SK-N-SH (cell line): ENCODE results near the gene ISOC2. TPM values are rescaled to one million over a fixed set of nuclear protein-coding genes. Genes with fewer than 3 reads are reported as not detected.

Experiments used
- CTCF ChIA-PET: fragments of 300-600, 350-600 bp; formaldehyde crosslinking; extraction: SDS; loops from one replicate; lab custom pipeline; 2021; lab: Yijun Ruan, JAX
- POLR2A ChIA-PET: fragments of 350-600 bp; sonication (Branson Sonifier 250); formaldehyde crosslinking; extraction: SDS; loops from one replicate; lab custom pipeline; 2020; ENCODE audit warnings: antibody characterized with exemption, inconsistent platforms; lab: Yijun Ruan, JAX
- DNase-seq: peaks from one replicate; pipeline ENCODE4 v3.0.0; 2012
- H2AFZ ChIP-seq: fragments of 200-600 bp; sonication (generic); 2 replicates; pipeline ENCODE4 v1.8.1; 2016; ENCODE audit warnings: antibody characterized with exemption, mild to moderate bottlenecking, low read depth
- H3F3A ChIP-seq: fragments of 200-600 bp; sonication (generic); replicated peaks from 2 replicates; pipeline ENCODE3; 2016; ENCODE audit warnings: antibody characterized with exemption, mild to moderate bottlenecking; ENCODE audit not compliant: insufficient read depth
- H3K27ac ChIP-seq, 2 experiments: fragments of 200-500 bp in 1 of 2; fragments of 200-600 bp in 1 of 2; sonication (Bioruptor generic) in 1 of 2; sonication (generic), shearing (Covaris generic) in 1 of 2; 2 replicates each; pipeline versions ENCODE4 v1.5.1 to v1.6.1; 2014 to 2016; ENCODE audit warnings: low read depth in 2 of 2, inconsistent platforms in 1 of 2, low read length in 1 of 2, mild to moderate bottlenecking in 1 of 2, mixed read lengths in 1 of 2
- H3K27me3 ChIP-seq: fragments of 200-600 bp; sonication (generic), shearing (Covaris generic); 2 replicates; pipeline ENCODE4 v1.6.1; 2016; ENCODE audit warnings: mixed run types; ENCODE audit not compliant: insufficient read depth
- H3K36me3 ChIP-seq, 2 experiments: fragments of 200-500 bp in 1 of 2; fragments of 200-600 bp in 1 of 2; sonication (Bioruptor generic) in 1 of 2; sonication (generic) in 1 of 2; replicated peaks in 1 of 2; 2 replicates each; pipeline versions ENCODE3 to v1.5.1; 2014 to 2016; ENCODE audit warnings: low read length in 1 of 2, mild to moderate bottlenecking in 1 of 2; ENCODE audit not compliant: insufficient read depth in 2 of 2, control insufficient read depth in 1 of 2
- H3K4me1 ChIP-seq, 2 experiments: fragments of 200-500 bp in 1 of 2; fragments of 200-600 bp in 1 of 2; sonication (Bioruptor generic) in 1 of 2; sonication (generic), shearing (Covaris generic) in 1 of 2; 2 replicates each; pipeline versions ENCODE4 v1.5.1 to v1.6.1; 2014 to 2016; ENCODE audit warnings: low read depth in 1 of 2, low read length in 1 of 2, mixed run types in 1 of 2; ENCODE audit not compliant: insufficient read depth in 2 of 2, control insufficient read depth in 1 of 2
- H3K4me2 ChIP-seq: fragments of 200-600 bp; sonication (generic), shearing (Covaris generic); 2 replicates; pipeline ENCODE4 v1.6.1; 2017; ENCODE audit warnings: mixed run types
- H3K4me3 ChIP-seq, 2 experiments: fragments of 200-500 bp in 1 of 2; fragments of 200-600 bp in 1 of 2; sonication (Bioruptor generic) in 1 of 2; sonication (generic), shearing (Covaris generic) in 1 of 2; 2 replicates each; pipeline versions ENCODE4 v1.5.1 to v1.8.1; 2014 to 2016; ENCODE audit warnings: low read depth in 2 of 2, inconsistent platforms in 1 of 2, low read length in 1 of 2, mild to moderate bottlenecking in 1 of 2, mixed read lengths in 1 of 2, moderate library complexity in 1 of 2
- H3K79me2 ChIP-seq: fragments of 200-600 bp; sonication (generic); 2 replicates; pipeline ENCODE4 v1.8.1; 2017; ENCODE audit warnings: mild to moderate bottlenecking; ENCODE audit not compliant: insufficient read depth
- H3K9ac ChIP-seq: fragments of 200-600 bp; sonication (generic); 2 replicates; pipeline ENCODE4 v1.6.1; 2017; ENCODE audit warnings: mixed run types
- H3K9me2 ChIP-seq: fragments of 200-600 bp; sonication (generic); 2 replicates; pipeline ENCODE4 v1.6.1; 2017; ENCODE audit warnings: mixed run types
- H3K9me3 ChIP-seq: fragments of 200-600 bp; sonication (generic); 2 replicates; pipeline ENCODE4 v1.6.1; 2017; ENCODE audit warnings: mixed run types, mild to moderate bottlenecking, moderate library complexity
- H4K20me1 ChIP-seq: fragments of 200-600 bp; sonication (generic); 2 replicates; pipeline ENCODE4 v1.6.1; 2017; ENCODE audit warnings: mild to moderate bottlenecking, mixed run types; ENCODE audit not compliant: insufficient read depth
- CTCF ChIP-seq: fragments of 200-600 bp; sonication (generic); IDR thresholded peaks from 2 replicates; pipeline ENCODE4 v1.6.1; 2017; ENCODE audit warnings: antibody characterized with exemption, mild to moderate bottlenecking, moderate library complexity
- ELF1 ChIP-seq: IDR thresholded peaks from 2 replicates; pipeline ENCODE4 v1.4.0; 2012
- EP300 ChIP-seq, 2 experiments: IDR thresholded peaks; 2 replicates each; pipeline versions ENCODE4 v1.4.0 to v1.6.1; 2012; ENCODE audit warnings: borderline replicate concordance in 1 of 2, low read depth in 1 of 2, low read length in 1 of 2
- EZH2phosphoT487 ChIP-seq: fragments of 200-600 bp; sonication (generic); IDR thresholded peaks from 2 replicates; pipeline ENCODE4 v1.6.1; 2017; ENCODE audit warnings: low read depth, mixed run types, mild to moderate bottlenecking, antibody characterized with exemption, moderate library complexity, borderline replicate concordance
- FOXJ3 ChIP-seq: sonication (generic); formaldehyde crosslinking; IDR thresholded peaks from 2 replicates; pipeline ENCODE4 v1.5.1; 2020; ENCODE audit warnings: mild to moderate bottlenecking, missing genetic modification reagents
- FOXM1 ChIP-seq: IDR thresholded peaks from 2 replicates; pipeline ENCODE4 v1.4.0; 2012; ENCODE audit warnings: low read depth, mild to moderate bottlenecking
- GABPA ChIP-seq: IDR thresholded peaks from 2 replicates; pipeline ENCODE4 v1.4.0; 2012; ENCODE audit warnings: low read depth, mild to moderate bottlenecking
- GATA2 ChIP-seq: sonication (generic); formaldehyde crosslinking; IDR thresholded peaks from 2 replicates; pipeline ENCODE4 v1.5.0; 2020; ENCODE audit warnings: mild to moderate bottlenecking, missing genetic modification reagents
- JUND ChIP-seq: IDR thresholded peaks from 2 replicates; pipeline ENCODE4 v1.4.0; 2012
- MAX ChIP-seq: IDR thresholded peaks from 2 replicates; pipeline ENCODE4 v1.4.0; 2012; ENCODE audit warnings: low read depth
- NFIC ChIP-seq: IDR thresholded peaks from 2 replicates; pipeline ENCODE4 v1.4.0; 2012; ENCODE audit warnings: borderline replicate concordance
- POLR2AphosphoS5 ChIP-seq: IDR thresholded peaks from 2 replicates; pipeline ENCODE4 v1.6.1; 2012; ENCODE audit warnings: low read depth, low read length
- RAD21 ChIP-seq: IDR thresholded peaks from 2 replicates; pipeline ENCODE4 v1.6.1; 2012; ENCODE audit warnings: mild to moderate bottlenecking, low read length
- RCOR1 ChIP-seq: fragments of 150-350 bp; IDR thresholded peaks from 2 replicates; pipeline ENCODE4 v1.6.1; 2017; ENCODE audit warnings: antibody characterized with exemption, low read length
- RXRA ChIP-seq: IDR thresholded peaks from 2 replicates; pipeline ENCODE4 v1.4.0; 2012; ENCODE audit warnings: low read depth, mild to moderate bottlenecking, borderline replicate concordance
- SIN3A ChIP-seq: IDR thresholded peaks from 2 replicates; pipeline ENCODE4 v1.6.1; 2012; ENCODE audit warnings: low read depth, mild to moderate bottlenecking, low read length, moderate library complexity, borderline replicate concordance
- SMC3 ChIP-seq: IDR thresholded peaks from 2 replicates; pipeline ENCODE4 v1.6.1; 2012; ENCODE audit warnings: low read depth, low read length, improper control_type of control experiment
- TAF1 ChIP-seq: IDR thresholded peaks from 2 replicates; pipeline ENCODE4 v1.6.1; 2012; ENCODE audit warnings: low read depth, mild to moderate bottlenecking, low read length, moderate library complexity, borderline replicate concordance
- TCF12 ChIP-seq: IDR thresholded peaks from 2 replicates; pipeline ENCODE4 v1.4.0; 2012
- USF2 ChIP-seq: fragments of 150-350 bp; IDR thresholded peaks from 2 replicates; pipeline ENCODE4 v1.6.1; 2017; ENCODE audit warnings: antibody characterized with exemption, low read length, low read depth, borderline replicate concordance
- ZBTB33 ChIP-seq: IDR thresholded peaks from 2 replicates; pipeline ENCODE4 v1.4.0; 2012; ENCODE audit warnings: low read depth, borderline replicate concordance
- WGBS: methylation state at CpG from one replicate; pipeline ENCODE4 v1.1.6; 2017; ENCODE audit warnings: low lambda C conversion rate; 5-methylcytosine and 5-hydroxymethylcytosine counted together
- polyA plus RNA-seq, 3 experiments: library from polyadenylated mRNA; depleted of rRNA; stranded (reverse); fragments of >200 nt; gene quantifications; 2 replicates each; pipeline ENCODE4 v1.2.3, GENCODE V29; 2012

The ISOC2 gene
- polyA plus RNA-seq, 1 of the 3 experiments (the other 2 are of a cell fraction), result 65.4 TPM

- ChIA-PET POLR2A (no interaction called here), CTCF (interaction anchor here (5.7 to 7.8 kb wide), 2 partner anchors 11 to 26 kb away, joined by 45 to 46 read pairs; no protein-coding TSS in a partner anchor)
- Histone ChIP-seq H3K4me3 (peak overlapping the region in 1 of 2 experiments; percentile 79; a peak in 1 of 4 replicates), H3K9me2 (no peaks in the 10 kb centered on the region), H3K4me1 (peaks cover 11 to 16% of the 10 kb centered on the region in 2 experiments; a peak in 2 of 4 replicates), H3K9ac (no peak overlapping the region), H3K4me2 (peak overlapping the region; percentile 91), H3K79me2 (peaks cover 31% of the 10 kb centered on the region), H2AFZ (no peak overlapping the region), H3K27ac (no peak overlapping the region), H3K36me3 (peaks cover 0 to 7% of the 10 kb centered on the region in 2 experiments), H3F3A (peaks cover 11% of the 10 kb centered on the region), H3K9me3 (no peaks in the 10 kb centered on the region), H3K27me3 (no peaks in the 10 kb centered on the region), H4K20me1 (no peaks in the 10 kb centered on the region)
- 96% methylated on average over 12 of the region's 12 CpGs for WGBS
- DNase-seq, result no peak
- TF ChIP-seq ZBTB33, result no peak
- TF ChIP-seq FOXJ3 (CRISPR knock-in tag), result no peak
- no peak for TF ChIP-seq POLR2AphosphoS5
- no peak for TF ChIP-seq JUND
- no peak for TF ChIP-seq TAF1
- no peak for TF ChIP-seq RCOR1
- TF ChIP-seq TCF12, result no peak
- TF ChIP-seq GATA2 (CRISPR knock-in tag), result no peak
- no peak for TF ChIP-seq NFIC
- no peak for TF ChIP-seq RAD21
- no peak for TF ChIP-seq RXRA
- TF ChIP-seq FOXM1, result no peak
- no peak for TF ChIP-seq EP300 (IDR thresholded peaks at IDR 0.05; ENCODE audit: borderline replicate concordance in 1 of 2, low read depth in 1 of 2, low read length in 1 of 2)
- TF ChIP-seq GABPA, result no peak
- TF ChIP-seq CTCF, result no peak
- no peak for TF ChIP-seq ELF1
Measured at GRCh38 chr19:55478364-55478763, 16.9 kb upstream of the ISOC2 start.

- peaks cover 11% of the 10 kb centered on the region for H3F3A ChIP-seq
- no peaks in the 10 kb centered on the region for H3K9me3 ChIP-seq
- H3K4me1 ChIP-seq, result peaks cover 11 to 16% of the 10 kb centered on the region in 2 experiments; a peak in 2 of 4 replicates
- peaks cover 31% of the 10 kb centered on the region for H3K79me2 ChIP-seq
- H3K27ac ChIP-seq, result no peak overlapping the region
- peak overlapping the region; percentile 56 to 79 for H3K4me3 ChIP-seq
- H3K4me2 ChIP-seq, result peak overlapping the region; percentile 91
- H3K9ac ChIP-seq, result peak overlapping the region; percentile 59
- peaks cover 0 to 7% of the 10 kb centered on the region in 2 experiments for H3K36me3 ChIP-seq
- no peaks in the 10 kb centered on the region for H3K9me2 ChIP-seq
- H4K20me1 ChIP-seq, result no peaks in the 10 kb centered on the region
- no peak for DNase-seq
- POLR2A ChIA-PET, result no interaction called here
- no peaks in the 10 kb centered on the region for H3K27me3 ChIP-seq
- 75% methylated on average over 13 of the region's 13 CpGs for WGBS
- no peak overlapping the region for H2AFZ ChIP-seq
- CTCF ChIA-PET, result interaction anchor here (5.7 to 7.8 kb wide), 2 partner anchors 10 to 26 kb away, joined by 45 to 46 read pairs; no protein-coding TSS in a partner anchor
- TF ChIP-seq SMC3 (no peak), RCOR1 (no peak), USF2 (no peak), FOXJ3 (CRISPR knock-in tag) (no peak), NFIC (no peak), MAX (no peak), EZH2phosphoT487 (no peak), SIN3A (no peak), CTCF (no peak)
Measured at GRCh38 chr19:55477905-55478304, 16.5 kb upstream of the ISOC2 start.
